Spleen (tissue), 11 donors: ENCODE measurements around the gene IL1RAPL1. TPM values are rescaled to one million over a fixed set of nuclear protein-coding genes. Genes with fewer than 3 reads are reported as not detected.

Source experiments
- DNase-seq: peaks from one replicate; pipeline ENCODE4 v3.0.0-alpha.2; 2020
- H3K27ac ChIP-seq, 8 donors: fragments of 200-600 bp; sonication (generic) in 7 of 8; 1 replicate in 4 of 8; 2 replicates in 4 of 8; pipeline versions ENCODE4 v1.5.0 to v1.8.0; 2016 to 2021; ENCODE audit warnings: inconsistent platforms in 4 of 8, mild to moderate bottlenecking in 4 of 8, moderate library complexity in 1 of 8
- H3K27me3 ChIP-seq, 7 donors: fragments of 200-600 bp; sonication (generic) in 6 of 7; replicated peaks in 1 of 7; 1 replicate in 4 of 7; 2 replicates in 3 of 7; pipeline versions ENCODE4 v1.5.0 to v1.8.0; 2016 to 2021; ENCODE audit warnings: inconsistent platforms in 3 of 7, mild to moderate bottlenecking in 1 of 7
- H3K36me3 ChIP-seq, 6 donors: fragments of 200-600 bp; sonication (generic) in 5 of 6; 1 replicate in 4 of 6; 2 replicates in 2 of 6; pipeline versions ENCODE4 v1.5.0 to v1.8.0; 2016 to 2021; ENCODE audit warnings: inconsistent platforms in 2 of 6
- H3K4me1 ChIP-seq, 6 donors: fragments of 200-600 bp; sonication (generic) in 5 of 6; 1 replicate in 3 of 6; 2 replicates in 3 of 6; pipeline versions ENCODE4 v1.5.0 to v1.8.0; 2016 to 2021; ENCODE audit warnings: inconsistent platforms in 3 of 6
- H3K4me3 ChIP-seq, 8 donors: fragments of 200-600 bp; sonication (generic) in 7 of 8; 1 replicate in 4 of 8; 2 replicates in 4 of 8; pipeline versions ENCODE4 v1.5.0 to v1.8.0; 2016 to 2021; ENCODE audit warnings: inconsistent platforms in 4 of 8, mild to moderate bottlenecking in 4 of 8, moderate library complexity in 2 of 8
- H3K9me3 ChIP-seq, 8 donors: fragments of 200-600 bp; sonication (generic) in 7 of 8; 1 replicate in 4 of 8; 2 replicates in 4 of 8; pipeline versions ENCODE4 v1.5.0 to v1.8.0; 2016 to 2021; ENCODE audit warnings: inconsistent platforms in 4 of 8
- CTCF ChIP-seq, 11 experiments: fragments of 200-600 bp in 7 of 11; fragments of 450-650 bp in 4 of 11; sonication (generic) in 4 of 11; IDR thresholded peaks in 8 of 11; conservative IDR thresholded peaks in 3 of 11; 1 replicate in 7 of 11; 2 replicates in 4 of 11; pipeline versions ENCODE4 v1.4.0 to v1.8.0; 2016 to 2021; ENCODE audit warnings: antibody characterized with exemption in 11 of 11, inconsistent platforms in 4 of 11, mild to moderate bottlenecking in 1 of 11
- POLR2A ChIP-seq, 3 donors: fragments of 450-650 bp; IDR thresholded peaks; one replicate each; pipeline ENCODE4 v1.5.1; 2017; ENCODE audit warnings: antibody characterized with exemption in 3 of 3, mild to moderate bottlenecking in 1 of 3
- POLR2AphosphoS5 ChIP-seq, 3 donors: sonication (generic); formaldehyde crosslinking; IDR thresholded peaks; one replicate each; pipeline ENCODE4 v1.5.1; 2017; ENCODE audit warnings: antibody characterized with exemption in 3 of 3
- WGBS, 5 donors: extraction: QIAGEN DNeasy Blood & Tissue Kit in 3 of 5; methylation state at CpG; one replicate each; pipeline versions ENCODE4 v1.1.5 to v1.1.7; 2013 to 2018; 5-methylcytosine and 5-hydroxymethylcytosine counted together
- intact Hi-C: fragments of 100-400 bp; cut with DNase I; formaldehyde crosslinking; loops from one replicate; pipeline ENCODE4 v1.15.0; 2023; ENCODE audit warnings: low total_unique reads
- polyA plus RNA-seq, 3 donors: library from polyadenylated mRNA; stranded (reverse); fragments of 200-250 nt; gene quantifications; one replicate each; pipeline ENCODE4 v1.2.1, GENCODE V29; 2013
- total RNA-seq, 7 donors: library from RNA; depleted of rRNA in 3 of 7; stranded (reverse); fragments of >200 nt in 3 of 7; fragmentation: NEBNext Ultra II Directional in 4 of 7; extraction: Animal tissue kit (Norgen Biotek cat#: 25700) in 4 of 7; gene quantifications; one replicate each; pipeline versions ENCODE4 v1.1.0 to v1.2.1, GENCODE V29; 2016 to 2021
- donor health status: healthy with polysubstance abuse.
- donor health status: DM: no; HTN: no; CAD: no; lungs with moderate emphysema.
- donor health status: DM: no; HTN: no; CAD: no.
- donor health status: Bipolar disorder and iron deficiency.
- donor health status: healthy.
- donor health status: DM: no; HTN: no; CAD: no.
- donor health status: DM: yes; HTN: yes; CAD: no.

IL1RAPL1 gene
- total and polyA plus RNA-seq, 10 donors, result 0.03 to 0.19 TPM; not detected in 8

GRCh38 chrX:29947225-29947624, 1360.0 kb downstream of the IL1RAPL1 start:
- intact Hi-C loops, result no loop called here
- H3K4me1 ChIP-seq, result no peaks in the 10 kb centered on the region
- no peaks in the 10 kb centered on the region for H3K9me3 ChIP-seq
- TF ChIP-seq CTCF (IDR thresholded peaks at IDR 0.05 in 8 of 11, conservative IDR thresholded peaks at IDR 0.05 in 3 of 11) (no peak), POLR2A (IDR thresholded peaks at IDR 0.05) (no peak), POLR2AphosphoS5 (IDR thresholded peaks at IDR 0.05) (no peak)
- 49 to 77% (median 66%) methylated on average over 3 of the region's 3 CpGs for WGBS, 5 donors
- H3K4me3 ChIP-seq, result no peak overlapping the region
- H3K27ac ChIP-seq, result no peak overlapping the region
- no peaks in the 10 kb centered on the region for H3K36me3 ChIP-seq
- no peaks in the 10 kb centered on the region for H3K27me3 ChIP-seq
- no peak for DNase-seq

- no peaks in the 10 kb centered on the region for H3K9me3 ChIP-seq
- H3K27me3 ChIP-seq, result no peaks in the 10 kb centered on the region
- 7 to 52% (median 28%) methylated on average over 1 of the region's 1 CpG for WGBS, 5 donors
- no peak overlapping the region for H3K4me3 ChIP-seq
- no peak for TF ChIP-seq POLR2A (IDR thresholded peaks at IDR 0.05)
- no peak for TF ChIP-seq CTCF (IDR thresholded peaks at IDR 0.05 in 8 of 11, conservative IDR thresholded peaks at IDR 0.05 in 3 of 11)
- no peak for TF ChIP-seq POLR2AphosphoS5 (IDR thresholded peaks at IDR 0.05)
- H3K4me1 ChIP-seq, result no peaks in the 10 kb centered on the region
- intact Hi-C loops, result no loop called here
- no peak for DNase-seq
- H3K36me3 ChIP-seq, result no peaks in the 10 kb centered on the region
- no peak overlapping the region for H3K27ac ChIP-seq
Measured at GRCh38 chrX:29948653-29949052, 1361.4 kb downstream of the IL1RAPL1 start.

GRCh38 chrX:29952016-29952415, 1364.8 kb downstream of the IL1RAPL1 start:
- no peaks in the 10 kb centered on the region for H3K4me1 ChIP-seq
- no peaks in the 10 kb centered on the region for H3K9me3 ChIP-seq
- no peak for TF ChIP-seq CTCF (IDR thresholded peaks at IDR 0.05 in 8 of 11, conservative IDR thresholded peaks at IDR 0.05 in 3 of 11)
- no peak for TF ChIP-seq POLR2AphosphoS5 (IDR thresholded peaks at IDR 0.05)
- TF ChIP-seq POLR2A (IDR thresholded peaks at IDR 0.05), result no peak
- intact Hi-C loops, result no loop called here
- H3K27ac ChIP-seq, result no peak overlapping the region
- no peaks in the 10 kb centered on the region for H3K36me3 ChIP-seq
- no peak overlapping the region for H3K4me3 ChIP-seq
- DNase-seq, result no peak
- H3K27me3 ChIP-seq, result no peaks in the 10 kb centered on the region
- 69 to 97% (median 89%) methylated on average over 3 of the region's 3 CpGs for WGBS, 5 donors

- Histone ChIP-seq H3K27ac (no peak overlapping the region), H3K36me3 (no peaks in the 10 kb centered on the region), H3K9me3 (no peaks in the 10 kb centered on the region), H3K4me1 (no peaks in the 10 kb centered on the region), H3K27me3 (no peaks in the 10 kb centered on the region), H3K4me3 (no peak overlapping the region)
- TF ChIP-seq POLR2AphosphoS5 (IDR thresholded peaks at IDR 0.05) (no peak), POLR2A (IDR thresholded peaks at IDR 0.05) (no peak), CTCF (IDR thresholded peaks at IDR 0.05 in 8 of 11, conservative IDR thresholded peaks at IDR 0.05 in 3 of 11) (no peak)
- WGBS, 5 donors, result 52 to 82% (median 71%) methylated on average over 2 of the region's 2 CpGs
- intact Hi-C loops, result no loop called here
- no peak for DNase-seq
Measured at GRCh38 chrX:29962061-29962460, 1374.8 kb downstream of the IL1RAPL1 start.
